ENCODE measurements around the gene IRF2. TPM values are rescaled to one million over a fixed set of nuclear protein-coding genes. Genes with fewer than 3 reads are reported as not detected.

IRF2 gene
- total RNA-seq, 4 donors from 2014 or later, result 16.9 to 53.1 (median 28.9) TPM

- ATAC-seq (ENCODE audit: low FRiP score) (no peak), DNase-seq (ENCODE audit: low spot score) (no peak)
- TF ChIP-seq CTCF (IDR thresholded peaks at IDR 0.05), result no peak
Observed at GRCh38 chr4:184434021-184434420, 40.3 kb downstream of the IRF2 start.

- ATAC-seq (ENCODE audit: low FRiP score) (no peak), DNase-seq (ENCODE audit: low spot score) (no peak)
- no peak for TF ChIP-seq CTCF (IDR thresholded peaks at IDR 0.05)
Observed at GRCh38 chr4:184433258-184433892, 41.0 kb downstream of the IRF2 start.

DNA sequence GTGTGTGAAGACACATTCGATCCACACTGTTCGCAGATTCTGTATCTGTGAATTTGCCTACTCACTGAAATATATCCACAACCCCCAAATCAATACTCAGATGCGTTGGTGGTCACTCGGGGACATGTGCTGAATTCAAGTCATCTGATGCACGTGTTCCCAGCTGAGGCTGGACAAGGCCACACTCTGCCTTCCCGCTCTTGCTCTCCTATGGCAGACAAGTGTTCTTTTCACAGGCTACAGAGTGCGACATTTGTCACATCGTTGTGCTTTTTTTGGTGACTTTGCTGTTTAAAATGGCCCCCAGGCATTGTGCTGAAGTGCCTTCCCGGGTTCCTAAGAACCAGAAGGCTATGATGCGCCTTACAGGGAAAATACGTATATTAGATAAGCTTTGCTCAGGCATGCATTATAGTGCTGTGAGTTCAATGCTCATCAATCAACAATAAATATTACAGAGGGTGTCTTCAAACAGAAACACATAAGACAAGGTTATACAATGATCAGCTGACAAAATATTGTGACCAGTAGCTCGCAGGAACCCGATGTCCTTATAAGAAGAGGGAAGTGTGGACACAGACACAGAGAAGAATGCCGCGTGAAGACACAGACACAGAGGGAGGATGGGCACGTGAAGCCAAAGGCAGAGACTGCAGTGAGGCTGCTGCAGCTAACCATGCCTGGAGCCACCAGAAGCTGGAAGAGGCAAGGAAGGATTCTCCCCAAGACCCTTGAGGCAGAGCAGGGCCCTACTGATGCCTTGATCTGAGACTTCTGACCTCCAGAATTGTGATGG, 42.0 kb downstream of the IRF2 start:
- DNase-seq (ENCODE audit: low spot score) (no peak), ATAC-seq (ENCODE audit: low FRiP score) (no peak)
- no peak for TF ChIP-seq CTCF (IDR thresholded peaks at IDR 0.05)

- DNase-seq (ENCODE audit: low spot score) (no peak), ATAC-seq (ENCODE audit: low FRiP score) (no peak)
- no peak for TF ChIP-seq CTCF (IDR thresholded peaks at IDR 0.05)
Observed at GRCh38 chr4:184430163-184430562, 44.2 kb downstream of the IRF2 start.

- no peak for DNase-seq (ENCODE audit: low spot score)
- TF ChIP-seq CTCF (IDR thresholded peaks at IDR 0.05), result no peak
- no peak for ATAC-seq (ENCODE audit: low FRiP score)
Observed at GRCh38 chr4:184428787-184429186, 45.6 kb downstream of the IRF2 start.

GRCh38 chr4:184427687-184428086, 46.7 kb downstream of the IRF2 start:
- no peak for DNase-seq (ENCODE audit: low spot score)
- TF ChIP-seq CTCF (IDR thresholded peaks at IDR 0.05), result no peak
- peak; percentile 55 for ATAC-seq (ENCODE audit: low FRiP score)

- TF ChIP-seq CTCF (IDR thresholded peaks at IDR 0.05), result no peak
Observed at GRCh38 chr4:184427093-184427492, 47.3 kb downstream of the IRF2 start.

More at GRCh38 chr4:184427093-184427492, 47.3 kb downstream of the IRF2 start:
- ATAC-seq (ENCODE audit: low FRiP score) (no peak), DNase-seq (ENCODE audit: low spot score) (no peak)

Data from omental fat pad (tissue), 4 donors.